ENCODE measurements around the gene GPR27.

Gene GPR27

DNA sequence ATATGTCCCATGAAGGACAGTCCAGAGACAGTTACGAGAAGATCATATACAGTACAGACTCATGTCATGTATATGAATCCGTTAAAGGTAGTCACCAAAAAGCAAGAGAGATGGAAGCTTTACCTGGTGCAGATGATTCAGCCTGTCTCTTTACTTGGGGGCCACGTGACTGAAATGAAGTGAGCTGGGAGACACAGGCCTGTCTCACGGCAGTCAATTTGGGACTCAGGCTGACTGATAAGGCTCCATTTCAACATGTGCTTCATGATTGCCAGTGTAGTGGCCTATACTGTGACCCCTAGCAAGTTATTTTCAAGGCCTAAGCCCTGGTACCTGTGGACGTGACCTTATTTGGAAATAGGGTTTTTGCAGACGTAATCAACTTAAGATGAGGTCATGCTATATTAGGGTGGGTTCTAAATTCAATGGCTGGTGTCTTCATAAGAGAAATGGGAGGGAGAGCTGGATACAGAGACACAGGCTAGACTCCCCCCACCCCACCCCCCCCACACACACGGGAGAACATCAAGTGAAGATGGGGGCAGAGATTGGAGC is 34.3 kb downstream of the GPR27 start:
- no peak for DNase-seq

DNA sequence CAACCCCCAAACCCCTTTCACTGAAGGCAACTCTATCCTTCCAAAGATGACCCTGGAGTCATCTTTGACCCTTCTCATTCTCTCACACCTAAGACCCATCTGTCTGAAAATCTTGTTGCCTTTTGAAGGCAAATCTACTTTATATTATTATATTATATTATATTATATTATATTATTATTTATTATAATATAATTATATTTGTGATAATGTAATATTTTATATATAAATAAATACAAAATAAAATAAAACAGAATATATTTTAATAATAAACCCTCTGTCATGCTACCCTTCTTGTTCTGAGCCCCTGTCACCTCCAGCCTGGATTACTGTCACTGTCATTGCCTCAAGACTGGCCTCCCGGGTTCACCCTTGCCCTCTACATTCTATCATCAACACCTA is 36.3 kb downstream of the GPR27 start:
- no peak for DNase-seq

DNA sequence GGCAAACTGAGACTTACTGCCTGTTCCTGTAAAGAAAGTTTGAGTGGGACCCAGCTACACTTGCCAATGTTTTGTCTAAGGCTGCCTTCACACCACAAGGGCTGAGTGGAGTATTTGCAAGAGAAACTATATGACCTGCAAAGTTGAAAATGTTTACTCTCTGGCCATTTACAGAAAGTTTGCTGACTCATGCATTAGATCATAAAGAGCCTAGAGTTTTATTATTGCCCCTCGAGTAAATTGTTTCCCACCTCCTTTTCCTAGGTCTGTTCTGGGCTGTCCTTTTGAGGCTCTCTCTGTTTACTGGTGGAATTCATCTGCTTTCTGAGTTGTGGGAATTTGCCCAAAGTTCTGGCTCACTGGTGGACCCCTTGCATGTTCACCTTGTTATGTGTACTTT is 38.0 kb downstream of the GPR27 start:
- DNase-seq, result no peak

DNA sequence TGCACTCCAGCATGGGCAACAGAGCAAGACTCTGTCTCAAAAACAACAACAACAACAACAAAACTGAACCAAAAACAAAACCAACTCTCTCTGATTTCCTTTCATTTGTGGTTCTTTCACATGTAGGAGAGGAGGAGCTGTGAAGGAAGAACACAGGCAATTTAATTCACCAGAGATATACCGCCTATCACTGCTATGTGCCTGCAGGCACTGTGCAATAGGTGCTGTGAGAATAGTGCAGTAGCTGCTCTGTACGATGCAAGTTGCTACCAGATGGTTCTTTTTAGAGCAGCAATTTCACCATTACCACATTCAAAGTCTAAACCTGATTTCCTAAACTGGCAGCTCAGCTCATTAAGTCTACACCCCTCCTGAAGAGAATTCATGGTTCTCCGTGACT is 42.6 kb downstream of the GPR27 start:
- DNase-seq, result no peak

DNA sequence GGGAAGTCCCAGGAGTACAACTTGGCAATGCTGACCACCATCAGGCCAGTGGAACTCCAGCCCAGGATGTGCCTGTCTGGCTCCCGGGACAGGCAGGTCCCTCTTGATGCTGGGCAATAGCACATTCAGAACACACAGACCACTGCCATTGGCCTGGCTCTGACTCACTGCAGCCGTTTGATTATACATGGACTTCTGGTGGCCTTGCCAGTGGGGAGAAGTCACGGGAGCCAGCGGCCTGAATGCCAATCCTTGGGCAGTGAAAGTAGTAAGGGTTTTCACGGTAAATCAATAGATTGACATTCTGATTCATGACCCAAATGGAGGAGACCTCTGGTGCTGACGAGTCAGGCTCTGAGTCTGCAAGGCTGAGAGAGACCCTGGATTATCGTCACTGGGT is 43.8 kb downstream of the GPR27 start:
- DNase-seq, result no peak

DNA sequence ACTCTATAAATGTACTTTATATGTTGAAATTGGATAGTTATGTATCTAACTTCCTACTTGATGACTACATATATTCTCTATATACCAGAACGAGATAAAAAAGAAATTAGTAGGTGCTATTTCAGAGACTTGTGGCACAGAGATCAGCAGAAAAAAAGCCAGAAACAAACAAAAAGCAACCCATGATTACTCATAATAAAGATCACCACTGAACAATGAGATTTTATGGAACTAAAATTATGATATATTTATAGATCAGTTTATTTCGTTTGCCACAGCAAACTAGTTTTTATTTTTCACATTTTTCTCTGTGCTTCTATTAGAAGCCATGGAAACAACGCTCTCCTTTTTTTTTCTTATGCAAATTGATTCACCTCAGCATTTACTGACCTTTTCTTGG is 46.4 kb downstream of the GPR27 start:
- no peak for DNase-seq

DNA sequence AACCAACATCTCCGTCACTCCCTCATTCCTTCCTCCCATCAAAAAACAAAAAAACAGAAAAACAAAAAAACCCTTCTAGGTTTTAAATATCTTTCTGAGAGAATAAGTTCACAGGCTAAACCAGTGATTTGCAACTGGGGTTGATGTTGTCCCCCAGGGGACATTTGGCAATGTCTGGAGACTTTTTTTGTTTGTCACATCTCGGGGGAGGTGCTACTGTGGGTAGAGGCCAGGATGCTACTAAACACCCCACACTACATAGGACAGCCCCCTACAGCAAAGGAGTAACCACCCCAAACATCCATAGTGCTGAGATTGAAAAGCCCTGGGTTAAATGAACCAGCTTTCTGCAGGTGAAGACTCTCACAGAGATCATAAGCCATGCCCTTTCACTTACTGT is 48.3 kb downstream of the GPR27 start:
- DNase-seq, result no peak

DNA sequence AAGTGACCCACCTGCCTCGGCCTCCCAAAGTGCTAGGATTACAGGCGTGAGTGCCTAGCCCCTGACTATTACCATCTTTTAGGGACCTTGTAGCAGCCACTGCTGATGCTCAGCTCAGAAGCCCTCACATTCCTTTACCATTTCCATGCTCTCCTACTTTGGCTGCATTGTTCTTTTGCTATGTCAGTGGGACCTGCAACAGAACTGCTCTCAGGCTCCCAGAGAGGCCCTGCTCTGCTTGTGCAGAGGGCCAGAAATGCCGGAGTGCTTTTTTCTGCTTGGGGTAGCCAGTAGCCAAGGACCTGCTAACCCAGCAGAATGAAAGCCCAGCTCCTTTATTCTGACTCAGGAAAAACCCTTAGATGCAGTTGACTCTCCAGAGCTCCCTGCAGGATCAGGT is 49.6 kb downstream of the GPR27 start:
- DNase-seq, result no peak

DNA sequence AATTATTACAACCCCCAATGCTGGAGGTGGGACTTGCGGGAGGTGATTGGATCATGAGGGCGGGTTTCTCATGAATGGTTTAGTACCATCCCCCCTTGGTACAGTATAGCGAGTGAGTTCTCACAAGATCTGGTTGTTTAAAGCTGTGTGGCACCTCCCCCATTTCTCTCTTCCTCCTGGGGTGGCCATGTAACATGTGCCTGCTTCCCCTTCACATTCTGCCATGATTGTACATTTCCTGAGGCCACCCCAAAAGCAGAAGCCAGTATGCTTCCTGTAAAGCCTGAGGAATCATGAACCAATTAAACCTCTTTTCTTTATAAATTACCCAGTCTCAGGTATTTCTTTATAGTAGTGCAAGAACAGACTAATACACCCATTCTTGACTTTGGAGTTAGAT is 51.5 kb downstream of the GPR27 start:
- no peak for DNase-seq

DNA sequence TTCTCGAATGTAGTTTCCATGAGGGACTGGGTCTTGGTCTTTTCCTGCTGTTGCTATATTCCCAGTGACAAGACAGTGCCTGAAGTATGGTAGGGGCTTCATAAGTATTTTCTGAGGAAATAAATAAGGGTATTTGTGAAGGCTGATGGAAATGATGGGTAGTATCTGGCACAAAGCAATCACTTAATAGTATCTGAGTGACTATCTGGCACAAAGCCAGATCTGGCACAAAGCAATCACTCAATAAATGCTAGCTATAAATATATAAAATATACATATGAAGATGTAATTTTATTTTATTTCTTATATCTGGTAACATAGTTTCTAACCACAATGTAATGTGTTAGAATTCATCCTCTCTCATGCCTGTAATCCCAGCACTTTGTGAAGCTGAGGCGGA is 52.0 kb downstream of the GPR27 start:
- no peak for DNase-seq

All from activated CD4-positive, alpha-beta T cell treated with anti-CD3 and anti-CD28 coated beads, Interleukin-2, amount 50 U/mL, for 1 hour (primary cell).